ENCODE results near the gene TMEM132D.

Gene TMEM132D

DNA sequence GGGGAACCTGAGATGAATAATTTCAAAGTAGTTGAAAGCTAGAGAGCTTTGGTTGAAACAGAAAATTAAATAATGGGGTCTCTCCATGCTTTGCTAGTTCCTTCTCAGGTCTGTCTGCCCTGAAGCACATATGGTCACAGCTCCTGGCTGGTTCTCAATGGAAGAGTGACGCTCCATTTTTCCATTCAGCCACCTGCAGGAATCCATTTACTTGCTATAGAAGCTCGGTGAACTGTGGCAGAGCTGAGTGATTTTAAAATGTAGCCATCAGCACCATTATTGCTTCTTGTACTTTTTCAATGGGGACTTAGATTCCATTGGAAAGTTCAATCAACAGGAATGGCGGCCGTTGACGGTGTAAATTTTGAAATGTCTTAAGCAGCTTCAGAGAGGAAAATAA, 525.3 kb downstream of the TMEM132D start:
- DNase-seq (ENCODE audit: low read depth): no peak
- H3K4me3 ChIP-seq (ENCODE audit: low read depth, low read length): no peak overlapping the region
- TF ChIP-seq, protein P1, sequence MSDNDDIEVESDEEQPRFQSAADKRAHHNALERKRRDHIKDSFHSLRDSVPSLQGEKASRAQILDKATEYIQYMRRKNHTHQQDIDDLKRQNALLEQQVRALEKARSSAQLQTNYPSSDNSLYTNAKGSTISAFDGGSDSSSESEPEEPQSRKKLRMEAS (IDR thresholded peaks at IDR 0.05; ENCODE audit: low read depth, low read length): no peak
- no peak for TF ChIP-seq POLR2A (IDR thresholded peaks at IDR 0.05; ENCODE audit: extremely low read depth, insufficient read length)
- TF ChIP-seq, protein P2, sequence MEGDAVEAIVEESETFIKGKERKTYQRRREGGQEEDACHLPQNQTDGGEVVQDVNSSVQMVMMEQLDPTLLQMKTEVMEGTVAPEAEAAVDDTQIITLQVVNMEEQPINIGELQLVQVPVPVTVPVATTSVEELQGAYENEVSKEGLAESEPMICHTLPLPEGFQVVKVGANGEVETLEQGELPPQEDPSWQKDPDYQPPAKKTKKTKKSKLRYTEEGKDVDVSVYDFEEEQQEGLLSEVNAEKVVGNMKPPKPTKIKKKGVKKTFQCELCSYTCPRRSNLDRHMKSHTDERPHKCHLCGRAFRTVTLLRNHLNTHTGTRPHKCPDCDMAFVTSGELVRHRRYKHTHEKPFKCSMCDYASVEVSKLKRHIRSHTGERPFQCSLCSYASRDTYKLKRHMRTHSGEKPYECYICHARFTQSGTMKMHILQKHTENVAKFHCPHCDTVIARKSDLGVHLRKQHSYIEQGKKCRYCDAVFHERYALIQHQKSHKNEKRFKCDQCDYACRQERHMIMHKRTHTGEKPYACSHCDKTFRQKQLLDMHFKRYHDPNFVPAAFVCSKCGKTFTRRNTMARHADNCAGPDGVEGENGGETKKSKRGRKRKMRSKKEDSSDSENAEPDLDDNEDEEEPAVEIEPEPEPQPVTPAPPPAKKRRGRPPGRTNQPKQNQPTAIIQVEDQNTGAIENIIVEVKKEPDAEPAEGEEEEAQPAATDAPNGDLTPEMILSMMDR (IDR thresholded peaks at IDR 0.05; ENCODE audit: low read depth, low read length): no peak
- TF ChIP-seq MYC (IDR thresholded peaks at IDR 0.05; ENCODE audit: low read depth, low read length): no peak

DNA sequence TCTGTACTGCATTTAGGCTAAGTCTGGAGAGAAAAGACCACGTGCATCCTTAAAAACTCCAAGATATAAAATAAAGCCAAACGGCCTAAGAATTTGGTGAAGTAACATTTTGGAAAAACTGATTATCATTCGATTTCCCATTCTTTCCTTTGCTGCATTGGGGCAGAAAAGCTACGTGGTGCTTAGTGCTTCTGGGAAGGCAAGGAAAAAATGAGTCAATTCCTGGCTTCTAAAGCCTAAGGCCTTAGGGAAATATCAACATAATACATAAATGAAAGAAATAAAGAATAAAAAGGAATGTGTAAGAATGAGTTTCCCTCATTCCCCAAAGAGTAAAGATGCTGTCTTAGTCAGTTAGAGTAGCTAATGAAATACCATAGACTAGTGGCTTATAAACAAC, 530.1 kb downstream of the TMEM132D start:
- no peak for DNase-seq (ENCODE audit: low read depth)
- TF ChIP-seq, protein P2 (IDR thresholded peaks at IDR 0.05; ENCODE audit: low read depth, low read length): no peak
- TF ChIP-seq MYC (IDR thresholded peaks at IDR 0.05; ENCODE audit: low read depth, low read length) (no peak), POLR2A (IDR thresholded peaks at IDR 0.05; ENCODE audit: extremely low read depth, insufficient read length) (no peak)
- TF ChIP-seq, protein P1 (IDR thresholded peaks at IDR 0.05; ENCODE audit: low read depth, low read length): no peak
- H3K4me3 ChIP-seq (ENCODE audit: low read depth, low read length): no peak overlapping the region

DNA sequence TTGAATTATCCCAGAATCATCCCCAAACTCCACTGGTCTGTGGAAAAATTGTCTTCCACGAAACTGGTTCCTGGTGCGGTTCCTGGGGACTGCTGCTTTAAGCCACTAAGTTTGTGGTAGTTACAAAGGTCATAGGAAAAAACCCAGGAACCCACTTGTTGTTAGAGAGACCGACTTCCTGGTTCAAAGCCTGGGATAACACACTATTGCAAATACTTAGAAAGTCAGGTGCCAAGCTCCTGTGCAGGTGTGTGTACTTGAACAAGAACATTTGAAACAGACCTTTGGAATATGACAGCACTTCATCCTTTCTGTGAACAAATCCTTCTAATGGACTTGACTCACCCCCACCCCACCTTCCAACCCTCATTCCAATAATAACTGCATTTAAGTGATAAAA, 530.9 kb downstream of the TMEM132D start:
- TF ChIP-seq, protein P1 (IDR thresholded peaks at IDR 0.05; ENCODE audit: low read depth, low read length): no peak
- TF ChIP-seq POLR2A (IDR thresholded peaks at IDR 0.05; ENCODE audit: extremely low read depth, insufficient read length) (no peak), MYC (IDR thresholded peaks at IDR 0.05; ENCODE audit: low read depth, low read length) (no peak)
- TF ChIP-seq, protein P2 (IDR thresholded peaks at IDR 0.05; ENCODE audit: low read depth, low read length): no peak
- no peak for DNase-seq (ENCODE audit: low read depth)
- H3K4me3 ChIP-seq (ENCODE audit: low read depth, low read length): no peak overlapping the region

DNA sequence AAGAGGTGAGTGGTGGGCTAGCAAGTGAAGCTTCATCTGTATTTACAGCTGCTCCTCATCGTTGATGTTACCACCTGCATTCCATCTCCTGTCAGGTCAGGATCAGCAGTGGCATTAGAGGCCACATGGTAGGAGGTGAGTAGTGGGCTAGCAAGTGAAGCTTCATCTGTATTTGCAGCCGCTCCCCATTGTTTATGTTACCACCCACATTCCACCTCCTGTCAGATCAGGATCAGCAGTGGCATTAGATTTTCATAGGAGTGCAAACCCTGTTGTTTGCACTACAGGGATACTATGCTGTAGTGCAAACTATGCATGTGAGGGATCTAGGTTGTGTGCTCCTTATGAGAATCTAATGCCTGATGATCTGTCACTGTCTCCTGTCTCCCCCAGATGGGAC, 531.5 kb downstream of the TMEM132D start:
- H3K4me3 ChIP-seq (ENCODE audit: low read depth, low read length): no peak overlapping the region
- DNase-seq (ENCODE audit: low read depth): no peak
- TF ChIP-seq, protein P2 (IDR thresholded peaks at IDR 0.05; ENCODE audit: low read depth, low read length): no peak
- TF ChIP-seq MYC (IDR thresholded peaks at IDR 0.05; ENCODE audit: low read depth, low read length) (no peak), POLR2A (IDR thresholded peaks at IDR 0.05; ENCODE audit: extremely low read depth, insufficient read length) (no peak)
- TF ChIP-seq, protein P1 (IDR thresholded peaks at IDR 0.05; ENCODE audit: low read depth, low read length): no peak

DNA sequence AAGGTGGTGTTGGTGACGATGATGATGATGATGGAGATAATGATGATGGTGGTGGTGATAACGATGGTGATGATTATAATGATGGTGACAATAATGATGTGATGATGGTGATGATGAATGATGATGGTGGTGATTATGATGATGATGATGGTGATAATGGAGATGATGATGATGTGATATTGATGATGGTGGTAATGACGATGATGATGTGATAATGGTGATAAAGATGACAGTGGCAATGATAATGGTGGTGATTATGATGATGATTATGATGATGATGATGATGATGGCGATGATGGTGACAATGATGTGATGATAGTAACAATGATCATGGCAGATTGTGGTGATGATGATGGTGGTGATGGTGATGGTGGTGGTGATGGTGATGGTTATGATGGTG, 532.6 kb downstream of the TMEM132D start:
- TF ChIP-seq, protein P2 (IDR thresholded peaks at IDR 0.05; ENCODE audit: low read depth, low read length): no peak
- TF ChIP-seq, protein P1 (IDR thresholded peaks at IDR 0.05; ENCODE audit: low read depth, low read length): no peak
- no peak for TF ChIP-seq POLR2A (IDR thresholded peaks at IDR 0.05; ENCODE audit: extremely low read depth, insufficient read length)
- TF ChIP-seq MYC (IDR thresholded peaks at IDR 0.05; ENCODE audit: low read depth, low read length): no peak
- no peak for DNase-seq (ENCODE audit: low read depth)
- H3K4me3 ChIP-seq (ENCODE audit: low read depth, low read length): no peak overlapping the region

DNA sequence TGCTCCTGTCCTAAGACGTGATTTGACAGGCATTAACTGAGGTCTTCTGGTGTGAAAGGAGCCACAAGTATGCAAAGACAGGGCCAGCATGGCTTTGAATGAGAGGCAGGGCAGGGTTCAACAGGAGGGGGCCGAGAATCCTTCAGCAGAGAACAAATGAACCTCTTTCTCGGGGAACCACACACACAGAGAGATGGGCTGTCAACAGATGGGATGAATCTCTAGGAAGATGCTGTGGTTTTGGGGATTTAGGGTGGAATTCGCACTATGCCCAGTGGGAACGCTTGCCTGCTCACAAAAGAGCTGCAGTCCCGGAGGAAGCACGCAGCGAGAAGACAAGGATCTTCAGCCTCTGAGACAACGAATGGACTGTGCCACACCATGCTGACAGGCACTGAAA, 537.2 kb downstream of the TMEM132D start:
- TF ChIP-seq, protein P1 (IDR thresholded peaks at IDR 0.05; ENCODE audit: low read depth, low read length): no peak
- TF ChIP-seq MYC (IDR thresholded peaks at IDR 0.05; ENCODE audit: low read depth, low read length): no peak
- TF ChIP-seq POLR2A (IDR thresholded peaks at IDR 0.05; ENCODE audit: extremely low read depth, insufficient read length): no peak
- TF ChIP-seq, protein P2 (IDR thresholded peaks at IDR 0.05; ENCODE audit: low read depth, low read length): no peak
- no peak for DNase-seq (ENCODE audit: low read depth)
- H3K4me3 ChIP-seq (ENCODE audit: low read depth, low read length): no peak overlapping the region
